GM12892 (cell line): ENCODE data around the gene GAS7.

Experiments used
- POLR2A ChIP-seq: IDR thresholded peaks from 2 replicates; pipeline ENCODE4 v1.6.1; 2011; ENCODE audit warnings: low read depth, low read length, control low read depth
- POLR2AphosphoS5 ChIP-seq: IDR thresholded peaks from 2 replicates; pipeline ENCODE4 v1.6.1; 2011; ENCODE audit warnings: low read depth, low read length, control low read depth
- TAF1 ChIP-seq: IDR thresholded peaks from 2 replicates; pipeline ENCODE4 v1.6.1; 2011; ENCODE audit warnings: low read depth, mild to moderate bottlenecking, control low read depth, low read length, borderline replicate concordance

DNA sequence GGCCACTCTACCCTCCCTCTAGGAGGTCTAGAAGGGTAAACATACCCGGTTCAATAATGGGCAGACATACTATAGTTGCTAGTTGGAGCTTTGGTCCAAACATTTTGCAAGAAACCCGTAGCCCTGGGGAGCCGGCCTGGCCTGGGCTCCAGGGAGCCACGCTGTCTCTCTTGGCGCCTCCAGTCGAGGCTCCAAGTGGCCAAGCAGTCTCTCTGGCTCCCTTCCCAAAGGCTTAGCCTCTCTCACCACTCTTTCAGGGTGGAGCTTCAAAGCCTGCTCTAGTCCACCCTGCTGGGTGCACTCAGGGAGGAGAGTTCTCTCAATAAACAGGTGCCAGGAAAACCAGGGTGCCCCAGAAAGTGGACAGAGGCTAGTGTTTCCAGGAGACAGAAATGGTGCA is 325.6 kb downstream of the GAS7 start:
- TF ChIP-seq POLR2A (no peak), TAF1 (no peak), POLR2AphosphoS5 (no peak)
